ENCODE data around the gene MAGED4B.
"Not testable (repeated sequence)": the region's sequence is repeated elsewhere in the genome, so short reads cannot be mapped to it uniquely, and the experiment has no call there.

Gene MAGED4B, protein sequence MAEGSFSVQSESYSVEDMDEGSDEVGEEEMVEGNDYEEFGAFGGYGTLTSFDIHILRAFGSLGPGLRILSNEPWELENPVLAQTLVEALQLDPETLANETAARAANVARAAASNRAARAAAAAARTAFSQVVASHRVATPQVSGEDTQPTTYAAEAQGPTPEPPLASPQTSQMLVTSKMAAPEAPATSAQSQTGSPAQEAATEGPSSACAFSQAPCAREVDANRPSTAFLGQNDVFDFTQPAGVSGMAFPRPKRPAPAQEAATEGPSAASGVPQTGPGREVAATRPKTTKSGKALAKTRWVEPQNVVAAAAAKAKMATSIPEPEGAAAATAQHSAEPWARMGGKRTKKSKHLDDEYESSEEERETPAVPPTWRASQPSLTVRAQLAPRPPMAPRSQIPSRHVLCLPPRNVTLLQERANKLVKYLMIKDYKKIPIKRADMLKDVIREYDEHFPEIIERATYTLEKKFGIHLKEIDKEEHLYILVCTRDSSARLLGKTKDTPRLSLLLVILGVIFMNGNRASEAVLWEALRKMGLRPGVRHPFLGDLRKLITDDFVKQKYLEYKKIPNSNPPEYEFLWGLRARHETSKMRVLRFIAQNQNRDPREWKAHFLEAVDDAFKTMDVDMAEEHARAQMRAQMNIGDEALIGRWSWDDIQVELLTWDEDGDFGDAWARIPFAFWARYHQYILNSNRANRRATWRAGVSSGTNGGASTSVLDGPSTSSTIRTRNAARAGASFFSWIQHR

DNA sequence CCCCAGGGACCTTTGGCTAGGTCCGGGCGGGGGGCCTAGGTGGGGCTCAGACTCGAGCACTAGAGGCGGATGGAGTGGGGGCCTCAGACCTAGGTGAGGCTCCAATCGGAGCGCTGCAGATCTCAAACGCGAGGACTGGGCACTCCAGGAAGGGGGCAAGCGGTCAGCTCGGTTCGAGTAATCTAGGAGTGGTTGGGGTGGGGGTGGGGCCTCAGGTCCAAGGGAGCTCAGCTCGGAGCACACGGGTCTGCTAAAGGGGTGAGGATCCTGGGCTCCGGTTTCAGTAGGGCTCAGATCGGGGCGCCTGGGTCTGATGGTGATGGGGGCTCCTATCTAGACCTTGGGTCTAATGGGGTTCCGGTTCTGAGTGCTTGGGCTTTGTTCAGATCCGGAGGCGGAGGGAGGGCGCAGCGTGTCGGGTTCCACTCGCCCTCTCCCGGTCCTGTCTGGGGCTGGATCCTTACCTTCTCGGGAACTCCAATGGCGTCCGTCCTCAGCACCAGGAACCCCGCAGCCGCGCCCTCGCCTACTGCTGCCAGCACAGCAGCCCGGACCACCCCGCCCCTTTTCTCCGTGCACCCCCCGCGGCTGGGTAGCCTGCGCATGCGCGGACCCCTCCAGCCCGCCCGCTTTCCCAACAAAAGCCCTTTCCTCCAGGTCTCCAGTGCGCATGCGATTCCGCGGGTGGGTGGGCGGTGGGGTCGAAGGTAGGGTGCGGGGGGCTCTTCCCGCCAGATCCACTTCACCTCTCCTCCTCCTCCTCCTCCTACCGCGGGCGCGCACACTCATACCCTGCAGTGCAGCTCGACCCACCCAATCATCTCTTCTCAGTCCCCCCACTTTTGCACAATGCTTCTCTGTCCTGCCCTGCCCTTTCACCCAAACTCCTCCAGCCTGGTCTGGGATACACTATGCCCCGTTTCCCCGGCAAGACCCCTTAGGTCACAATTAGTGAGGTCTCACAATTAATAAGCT is at the start of gene MAGED4B:
Gene MAGED4B, minus strand, starts transcription at position 518 of the 975 bp plus-strand sequence. CDS start 1,011 bp downstream, outside the sequence.
- not testable (repeated sequence) for DNase-seq

DNA sequence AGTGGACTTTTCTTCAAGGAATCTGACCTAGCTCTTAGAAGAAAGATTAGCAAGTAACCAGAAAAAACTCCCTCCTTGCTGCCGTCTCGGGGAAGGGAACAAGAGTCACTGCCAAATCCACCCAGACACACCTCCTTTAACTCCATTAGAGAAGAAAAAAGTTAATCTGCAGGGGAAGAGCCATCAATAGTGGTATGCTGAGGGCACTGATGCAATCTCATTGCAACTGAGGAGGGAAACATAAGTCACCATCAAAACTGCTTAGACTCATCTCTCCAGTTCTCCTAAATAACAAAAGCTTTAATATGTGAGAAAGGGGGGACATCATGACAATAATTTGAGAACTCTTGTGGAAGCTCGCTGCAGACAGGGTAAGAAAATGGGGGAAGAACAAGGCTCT is 49.3 kb upstream of the MAGED4B start:
- DNase-seq = no peak

DNA sequence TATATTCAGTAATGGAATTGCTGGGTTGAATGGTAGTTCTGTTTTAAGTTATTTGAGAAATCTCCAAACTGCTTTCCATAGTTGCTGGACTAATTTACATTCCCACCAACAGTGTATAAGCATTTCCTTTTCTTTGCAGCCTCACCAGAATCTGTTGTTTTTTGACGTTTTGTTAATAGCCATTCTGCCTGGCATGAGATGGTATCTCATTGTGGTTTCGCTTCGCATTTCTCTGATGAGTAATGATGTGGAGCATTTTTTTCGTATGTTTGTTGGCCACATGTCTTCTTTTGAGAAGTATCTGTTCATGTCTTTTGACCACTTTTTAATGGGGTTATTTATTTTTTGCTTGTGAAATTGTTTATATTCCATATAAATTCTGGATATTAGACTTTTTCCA is 13.6 kb upstream of the MAGED4B start:
- DNase-seq = peak; percentile 19

DNA sequence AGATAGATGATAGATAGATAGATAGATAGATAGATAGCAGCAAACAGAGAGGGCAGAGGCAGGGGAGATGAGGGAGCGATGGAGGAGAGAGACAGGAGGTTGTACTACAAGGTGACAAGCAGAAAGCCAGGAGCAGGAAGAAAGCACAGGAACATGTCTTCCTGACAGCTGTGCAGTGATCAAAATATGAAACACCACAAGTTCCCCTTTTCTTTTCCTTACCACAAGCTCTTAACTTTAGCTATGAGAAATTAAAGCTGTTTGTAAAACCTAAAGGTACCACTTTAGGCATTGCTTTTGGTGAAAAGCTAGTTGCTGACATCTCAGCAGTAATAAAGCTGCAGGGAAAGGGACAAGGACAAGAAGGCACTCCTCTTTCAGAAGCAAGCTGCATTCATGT is 9.1 kb upstream of the MAGED4B start:
- DNase-seq = no peak

DNA sequence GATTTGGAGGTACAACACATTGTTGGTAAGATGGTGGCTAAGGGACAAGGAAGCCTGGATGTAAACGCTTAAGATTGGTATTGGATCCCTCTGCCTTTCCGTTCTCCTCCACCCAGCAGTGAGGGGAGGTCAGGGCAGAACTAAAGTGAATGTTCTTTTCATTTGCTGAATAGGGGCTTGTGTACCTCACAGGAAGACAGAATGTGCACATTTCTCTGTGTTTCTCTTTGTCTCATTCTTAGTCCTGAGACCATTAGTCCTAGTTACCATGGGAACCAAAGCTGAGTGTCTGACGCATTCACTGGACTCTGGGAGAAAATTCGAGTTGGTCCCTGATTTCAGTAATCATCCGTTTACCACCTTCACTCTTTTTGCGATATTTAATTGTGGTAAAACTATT is 26.7 kb downstream of the MAGED4B start:
- DNase-seq = not testable (repeated sequence)

DNA sequence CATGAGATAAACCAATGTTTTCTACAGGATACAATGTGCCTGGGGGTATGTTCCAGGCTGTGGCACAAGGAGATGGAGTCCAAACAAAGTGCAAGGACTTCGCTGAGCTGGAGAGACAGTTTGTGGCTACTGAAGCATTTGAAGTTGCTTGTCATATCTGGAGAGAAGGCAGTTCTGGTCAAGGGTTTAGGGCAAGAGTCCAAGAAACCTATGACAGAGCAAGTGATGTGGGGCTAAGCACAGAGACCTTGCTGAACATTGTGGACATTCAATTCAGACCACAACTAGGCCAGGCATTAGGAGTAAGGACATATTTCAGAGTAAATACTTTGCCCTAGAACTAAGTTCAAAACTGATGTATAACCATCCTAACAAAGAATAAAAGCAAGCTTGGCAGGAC is 34.8 kb downstream of the MAGED4B start:
- no peak for DNase-seq

DNA sequence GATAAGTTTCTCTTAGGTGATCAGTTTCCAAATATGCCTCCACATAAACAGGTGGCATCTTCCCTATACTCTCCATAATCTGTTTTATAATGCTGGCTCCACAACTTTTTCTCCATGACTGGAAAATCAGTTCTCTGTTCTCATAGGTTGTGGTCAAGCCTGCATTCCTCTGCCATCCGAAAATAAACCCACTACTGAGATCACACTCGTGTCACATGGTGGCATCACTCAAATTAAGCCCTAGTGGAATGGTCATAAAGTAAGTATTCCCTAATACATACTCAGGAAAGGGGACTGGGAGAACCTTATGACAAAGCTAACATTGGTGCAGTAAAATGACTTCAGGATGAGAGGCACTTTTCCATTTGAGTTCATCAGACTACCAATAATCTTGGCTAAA is 37.6 kb downstream of the MAGED4B start:
- no peak for DNase-seq

DNA sequence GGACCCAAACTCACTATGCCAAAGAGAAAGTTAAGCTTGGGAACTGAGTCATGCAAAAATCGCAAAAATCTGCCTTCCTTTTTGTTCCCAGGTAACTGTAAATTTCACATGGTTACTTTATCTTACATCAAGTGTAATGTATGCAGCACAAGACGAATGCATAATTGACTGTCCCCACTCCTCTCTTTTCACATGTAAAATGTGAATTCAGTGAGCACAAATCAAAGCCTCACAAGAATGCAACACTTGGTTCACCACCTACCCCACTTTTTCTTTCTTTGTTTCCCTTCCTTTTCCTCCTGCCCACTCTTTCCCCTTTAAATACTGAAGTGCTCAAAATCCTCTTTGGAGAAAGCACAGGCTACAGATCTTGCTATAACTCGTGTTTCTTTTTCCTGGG is 53.2 kb downstream of the MAGED4B start:
- DNase-seq = no peak

Data from activated CD4-positive, alpha-beta T cell treated with anti-CD3 and anti-CD28 coated beads, Interleukin-2, Interleukin-6, amounts not matched to agents 100 ng/mL and 50 ng/mL, durations not matched to agents 16 hours and 8 hours (primary cell).